Keratinocyte (primary cell): ENCODE data around the gene EDEM1. TPM values are rescaled to one million over a fixed set of nuclear protein-coding genes. Genes with fewer than 3 reads are reported as not detected.

Experiments used
- DNase-seq: peaks from one replicate; pipeline ENCODE4 v3.0.0-alpha.2; 2011; ENCODE audit warnings: low read depth, missing footprints, low spot score
- FAIRE-seq: peaks from 2 replicates; lab custom pipeline; 2011; peaks lifted over from hg19 to GRCh38; lab: Jason Lieb, UNC
- H2AFZ ChIP-seq: 2 replicates; pipeline ENCODE4 v1.6.0; 2012; ENCODE audit warnings: low read length, control low read depth, inconsistent platforms; ENCODE audit not compliant: control insufficient read depth
- H3K27ac ChIP-seq: 2 replicates; pipeline ENCODE4 v1.5.1; 2011; ENCODE audit warnings: low read length; ENCODE audit not compliant: control insufficient read depth, insufficient read depth
- H3K27me3 ChIP-seq: 3 replicates; pipeline ENCODE4 v1.6.0; 2011; ENCODE audit warnings: low read length; ENCODE audit not compliant: control insufficient read depth, insufficient read depth; ENCODE audit errors: extremely low read depth
- H3K36me3 ChIP-seq, 2 experiments: 2 replicates in 1 of 2; 3 replicates in 1 of 2; pipeline ENCODE4 v1.5.1; 2011; ENCODE audit warnings: low read length in 2 of 2, mild to moderate bottlenecking in 1 of 2; ENCODE audit not compliant: control insufficient read depth in 2 of 2, insufficient read depth in 2 of 2; ENCODE audit errors: extremely low read depth in 1 of 2
- H3K4me1 ChIP-seq: 3 replicates; pipeline ENCODE4 v1.5.1; 2011; ENCODE audit warnings: low read length; ENCODE audit not compliant: control insufficient read depth, insufficient read depth; ENCODE audit errors: extremely low read depth
- H3K4me2 ChIP-seq: 3 replicates; pipeline ENCODE4 v1.6.0; 2011; ENCODE audit warnings: low read depth, low read length; ENCODE audit not compliant: control insufficient read depth, insufficient read depth; ENCODE audit errors: extremely low read depth
- H3K4me3 ChIP-seq, 3 experiments: fragments of 200-600 bp in 1 of 3; sonication (generic) in 1 of 3; 2 replicates in 2 of 3; 3 replicates in 1 of 3; pipeline ENCODE4 v1.5.1; 2011 to 2016; ENCODE audit warnings: low read length in 3 of 3, mild to moderate bottlenecking in 3 of 3, control low read depth in 2 of 3, inconsistent platforms in 1 of 3, low read depth in 1 of 3, mixed read lengths in 1 of 3, mixed run types in 1 of 3, moderate library complexity in 1 of 3; ENCODE audit not compliant: control insufficient read depth in 2 of 3, insufficient read depth in 2 of 3; ENCODE audit errors: extremely low read depth in 1 of 3
- H3K79me2 ChIP-seq: 2 replicates; pipeline ENCODE4 v1.6.0; 2012; ENCODE audit warnings: low read length; ENCODE audit not compliant: control insufficient read depth, insufficient read depth
- H3K9ac ChIP-seq: 3 replicates; pipeline ENCODE4 v1.6.0; 2011; ENCODE audit warnings: low read length; ENCODE audit not compliant: control insufficient read depth, insufficient read depth; ENCODE audit errors: extremely low read depth
- H3K9me1 ChIP-seq: 3 replicates; pipeline ENCODE4 v1.6.0; 2011; ENCODE audit warnings: low read length; ENCODE audit not compliant: control insufficient read depth, insufficient read depth; ENCODE audit errors: extremely low read depth
- H3K9me3 ChIP-seq: 2 replicates; pipeline ENCODE4 v1.5.1; 2012; ENCODE audit warnings: low read depth, low read length; ENCODE audit not compliant: control insufficient read depth
- H4K20me1 ChIP-seq: 3 replicates; pipeline ENCODE4 v1.6.0; 2011; ENCODE audit warnings: low read length; ENCODE audit not compliant: control insufficient read depth, insufficient read depth; ENCODE audit errors: extremely low read depth
- CTCF ChIP-seq, 3 experiments: IDR thresholded peaks in 1 of 3; conservative IDR thresholded peaks in 1 of 3; optimal IDR thresholded peaks in 1 of 3; 2 replicates in 2 of 3; 3 replicates in 1 of 3; pipeline versions ENCODE3 to v1.5.1; 2011; ENCODE audit warnings: low read length in 3 of 3, mild to moderate bottlenecking in 3 of 3, moderate library complexity in 2 of 3, control low read depth in 1 of 3, inconsistent platforms in 1 of 3; ENCODE audit not compliant: insufficient read depth in 2 of 3; ENCODE audit errors: extremely low read depth in 1 of 3
- EZH2 ChIP-seq: IDR thresholded peaks from one replicate; pipeline ENCODE4 v1.6.1; 2012; ENCODE audit warnings: inconsistent platforms, mild to moderate bottlenecking, low read length, moderate library complexity
- dilution Hi-C: fragments of 300-500 bp; cut with MboI; formaldehyde crosslinking; loops from one replicate; pipeline ENCODE4 v1.7.0; 2020; ENCODE audit warnings: low sequenced_read_pairs; ENCODE audit not compliant: extremely low pct_ligation_motif_present
- polyA plus RNA-seq, 5 experiments: library from polyadenylated mRNA; depleted of rRNA in 3 of 5; stranded (reverse) in 3 of 5; stranded (forward) in 1 of 5; unstranded in 1 of 5; fragments of >200 nt; gene quantifications; 1 replicate in 1 of 5; 2 replicates in 3 of 5; 3 replicates in 1 of 5; pipeline versions ENCODE4 v1.2.1 to v1.2.3, GENCODE V29; 2011 to 2012; ENCODE audit warnings: missing spikeins in 2 of 5, low read depth in 1 of 5, low replicate concordance in 1 of 5

The EDEM1 gene
- polyA plus RNA-seq, 1 donor (not counting 4 experiments of a cell fraction or from before 2014, with no cell fraction given): 65.2 TPM

GRCh38 chr3:5160321-5160720 is 27.2 kb upstream of the EDEM1 start:
- peaks cover 31% of the 10 kb centered on the region for H4K20me1 ChIP-seq
- no peaks in the 10 kb centered on the region for H3K27me3 ChIP-seq
- dilution Hi-C loops: no loop called here
- DNase-seq (no peak), FAIRE-seq (no peak)
- TF ChIP-seq EZH2 (no peak), CTCF (optimal IDR thresholded peaks at IDR 0.05 in 1 of 3, IDR thresholded peaks at IDR 0.05 in 1 of 3, conservative IDR thresholded peaks at IDR 0.05 in 1 of 3; ENCODE audit: extremely low read depth in 1 of 3, insufficient read depth in 2 of 3, low read length in 3 of 3) (no peak)
- H3K27ac ChIP-seq: no peak overlapping the region
- no peaks in the 10 kb centered on the region for H3K9me3 ChIP-seq
- H3K4me1 ChIP-seq: peaks cover 18% of the 10 kb centered on the region
- H3K79me2 ChIP-seq: peaks cover 93% of the 10 kb centered on the region
- H3K9me1 ChIP-seq: peaks cover 13% of the 10 kb centered on the region
- no peak overlapping the region for H3K4me3 ChIP-seq
- H2AFZ ChIP-seq: no peak overlapping the region
- no peaks in the 10 kb centered on the region for H3K36me3 ChIP-seq
- no peak overlapping the region for H3K9ac ChIP-seq
- no peak overlapping the region for H3K4me2 ChIP-seq

DNA sequence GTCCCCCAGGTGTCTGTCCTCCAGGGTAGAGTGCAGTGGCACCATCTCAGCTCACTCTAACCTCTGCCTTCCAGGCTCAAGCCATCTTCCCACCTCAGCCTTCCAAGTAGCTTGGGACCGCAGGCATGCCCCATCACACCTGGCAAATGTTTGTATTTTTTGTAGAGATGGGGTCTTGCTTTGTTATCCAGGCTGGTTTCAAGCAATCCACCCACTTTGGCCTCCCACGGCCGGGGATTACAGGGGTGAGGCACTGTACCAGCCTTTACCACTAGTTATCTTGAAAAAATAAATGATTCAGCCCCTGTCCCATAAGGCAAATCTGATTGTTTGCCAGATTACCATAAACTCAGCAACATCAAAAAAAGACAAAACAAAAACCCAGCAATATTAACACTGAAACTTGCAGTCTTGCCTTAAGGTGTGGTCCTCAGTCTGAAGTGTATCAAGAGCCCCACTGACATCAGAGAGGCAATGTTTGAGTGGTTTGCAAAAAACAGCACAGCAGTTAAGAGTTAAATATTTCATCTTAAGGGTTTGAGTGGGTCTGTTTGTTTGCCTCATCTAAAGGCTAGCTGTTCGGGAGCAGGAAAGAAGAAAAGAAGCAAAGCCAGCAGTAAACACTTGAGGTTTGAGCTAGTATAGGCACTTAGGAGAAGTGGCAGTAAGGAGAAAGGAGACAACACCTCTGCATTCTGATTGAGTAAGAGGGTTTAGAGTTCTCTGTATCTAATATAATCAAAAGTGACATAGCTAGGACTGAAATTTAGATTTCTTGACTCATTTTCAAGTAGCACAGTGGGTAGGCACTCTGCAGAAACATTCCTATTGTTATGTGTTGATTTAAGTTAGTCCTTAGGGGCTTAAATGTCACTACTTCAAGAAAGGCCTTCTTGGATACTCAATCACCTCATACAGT is 26.3 kb upstream of the EDEM1 start:
- no peaks in the 10 kb centered on the region for H3K9me3 ChIP-seq
- no peak overlapping the region for H3K4me2 ChIP-seq
- H3K79me2 ChIP-seq: peaks cover 93% of the 10 kb centered on the region
- TF ChIP-seq EZH2: no peak
- no peak for TF ChIP-seq CTCF (optimal IDR thresholded peaks at IDR 0.05 in 1 of 3, IDR thresholded peaks at IDR 0.05 in 1 of 3, conservative IDR thresholded peaks at IDR 0.05 in 1 of 3; ENCODE audit: extremely low read depth in 1 of 3, insufficient read depth in 2 of 3, low read length in 3 of 3)
- no peak overlapping the region for H3K9ac ChIP-seq
- peaks cover 18% of the 10 kb centered on the region for H3K4me1 ChIP-seq
- FAIRE-seq (no peak), DNase-seq (no peak)
- H4K20me1 ChIP-seq: peaks cover 31% of the 10 kb centered on the region
- H3K9me1 ChIP-seq: peaks cover 13% of the 10 kb centered on the region
- no peaks in the 10 kb centered on the region for H3K36me3 ChIP-seq
- dilution Hi-C loops: no loop called here
- no peaks in the 10 kb centered on the region for H3K27me3 ChIP-seq
- H3K27ac ChIP-seq: no peak overlapping the region
- no peak overlapping the region for H2AFZ ChIP-seq
- H3K4me3 ChIP-seq: no peak overlapping the region
